ENCODE results near the gene DDX5. TPM values are rescaled to one million over a fixed set of nuclear protein-coding genes. Genes with fewer than 3 reads are reported as not detected.

The DDX5 gene
- total RNA-seq, 3 donors from 2014 or later, result 464 to 736 (median 551) TPM

DNA sequence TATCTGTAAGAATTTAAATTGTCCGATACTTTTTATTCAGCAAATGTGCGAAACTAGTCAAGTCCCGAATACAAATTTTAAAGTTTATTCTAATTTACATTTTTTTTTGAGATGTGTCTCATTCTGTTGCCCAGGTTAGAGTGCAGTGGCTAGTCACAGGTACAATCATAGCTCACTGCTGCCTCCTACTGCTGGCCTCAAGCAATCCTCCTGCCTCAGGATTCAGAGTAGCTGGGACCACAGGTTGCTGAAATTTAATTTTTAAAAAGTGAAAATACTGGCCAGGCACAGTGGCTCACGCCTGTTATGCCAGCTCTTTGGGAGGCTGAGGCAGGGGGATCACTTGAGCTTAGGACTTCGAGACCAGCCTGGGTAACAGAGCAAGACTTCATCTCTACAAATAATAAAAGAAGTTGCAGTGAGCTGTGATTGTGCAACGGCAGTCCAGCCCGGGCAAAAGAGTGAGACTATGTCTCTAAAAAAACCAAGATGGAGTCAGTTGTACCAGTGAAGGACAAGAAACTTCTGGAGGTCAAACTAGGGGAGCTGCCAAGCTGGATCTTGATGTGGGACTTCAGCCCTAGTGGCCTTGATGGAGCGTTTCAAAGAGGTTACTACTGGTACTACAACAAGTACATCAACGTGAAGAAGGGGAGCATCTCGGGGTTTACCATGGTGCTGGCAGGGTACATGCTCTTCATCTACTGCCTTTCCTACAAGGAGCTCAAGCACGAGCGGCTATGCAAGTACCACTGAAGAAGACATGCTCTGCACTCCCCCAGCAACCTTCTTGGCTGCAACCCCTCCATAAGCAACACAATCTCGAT, 14.8 kb downstream of the DDX5 start:
- ATAC-seq (peak; percentile 78), DNase-seq (peak in 2 of 3 donors; percentile 42 to 52)

DNA sequence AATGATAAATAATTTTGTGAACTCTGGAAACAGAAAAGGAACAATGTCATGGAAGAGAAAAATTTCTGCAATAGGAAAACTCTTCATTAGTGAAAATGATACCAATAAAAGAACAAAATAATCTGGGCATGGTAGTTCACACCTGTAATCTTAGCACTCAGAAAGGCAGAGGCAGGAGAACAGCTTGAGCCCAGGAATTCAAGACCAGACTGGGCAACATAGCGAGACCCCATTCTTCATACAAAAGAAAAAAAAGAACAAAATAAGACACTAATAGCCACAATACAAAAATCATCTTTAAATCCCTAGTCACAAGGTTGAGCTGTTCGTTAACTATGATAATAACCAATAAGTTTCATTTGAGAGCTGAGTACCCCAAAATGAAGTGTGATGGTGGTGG, 17.8 kb downstream of the DDX5 start:
- H3K4me1 ChIP-seq (ENCODE audit: low read depth), result no peaks in the 10 kb centered on the region
- H3K9me3 ChIP-seq, result no peaks in the 10 kb centered on the region
- intact Hi-C loops (cut with DNase I, micrococcal nuclease), result no loop called here
- H3K4me3 ChIP-seq, result no peak overlapping the region
- H3K36me3 ChIP-seq (ENCODE audit: low read depth), result no peaks in the 10 kb centered on the region
- ATAC-seq, result no peak
- TF ChIP-seq, protein P1, sequence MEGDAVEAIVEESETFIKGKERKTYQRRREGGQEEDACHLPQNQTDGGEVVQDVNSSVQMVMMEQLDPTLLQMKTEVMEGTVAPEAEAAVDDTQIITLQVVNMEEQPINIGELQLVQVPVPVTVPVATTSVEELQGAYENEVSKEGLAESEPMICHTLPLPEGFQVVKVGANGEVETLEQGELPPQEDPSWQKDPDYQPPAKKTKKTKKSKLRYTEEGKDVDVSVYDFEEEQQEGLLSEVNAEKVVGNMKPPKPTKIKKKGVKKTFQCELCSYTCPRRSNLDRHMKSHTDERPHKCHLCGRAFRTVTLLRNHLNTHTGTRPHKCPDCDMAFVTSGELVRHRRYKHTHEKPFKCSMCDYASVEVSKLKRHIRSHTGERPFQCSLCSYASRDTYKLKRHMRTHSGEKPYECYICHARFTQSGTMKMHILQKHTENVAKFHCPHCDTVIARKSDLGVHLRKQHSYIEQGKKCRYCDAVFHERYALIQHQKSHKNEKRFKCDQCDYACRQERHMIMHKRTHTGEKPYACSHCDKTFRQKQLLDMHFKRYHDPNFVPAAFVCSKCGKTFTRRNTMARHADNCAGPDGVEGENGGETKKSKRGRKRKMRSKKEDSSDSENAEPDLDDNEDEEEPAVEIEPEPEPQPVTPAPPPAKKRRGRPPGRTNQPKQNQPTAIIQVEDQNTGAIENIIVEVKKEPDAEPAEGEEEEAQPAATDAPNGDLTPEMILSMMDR (IDR thresholded peaks at IDR 0.05), result no peak
- no peak for DNase-seq

More for the DNA sequence above, 14.8 kb downstream of the DDX5 start:
- Histone ChIP-seq H3K36me3 (ENCODE audit: low read depth) (no peaks in the 10 kb centered on the region), H3K4me1 (ENCODE audit: low read depth) (peaks cover 18% of the 10 kb centered on the region), H3K4me3 (no peak overlapping the region), H3K9me3 (no peaks in the 10 kb centered on the region)
- intact Hi-C loops (cut with DNase I, micrococcal nuclease), result loop anchor here in 1 of 2 donors (5.0 kb wide), 1 partner anchor 69 kb away; no protein-coding TSS in a partner anchor
- TF ChIP-seq, protein P1 (IDR thresholded peaks at IDR 0.05), result peak; percentile 45

DNA sequence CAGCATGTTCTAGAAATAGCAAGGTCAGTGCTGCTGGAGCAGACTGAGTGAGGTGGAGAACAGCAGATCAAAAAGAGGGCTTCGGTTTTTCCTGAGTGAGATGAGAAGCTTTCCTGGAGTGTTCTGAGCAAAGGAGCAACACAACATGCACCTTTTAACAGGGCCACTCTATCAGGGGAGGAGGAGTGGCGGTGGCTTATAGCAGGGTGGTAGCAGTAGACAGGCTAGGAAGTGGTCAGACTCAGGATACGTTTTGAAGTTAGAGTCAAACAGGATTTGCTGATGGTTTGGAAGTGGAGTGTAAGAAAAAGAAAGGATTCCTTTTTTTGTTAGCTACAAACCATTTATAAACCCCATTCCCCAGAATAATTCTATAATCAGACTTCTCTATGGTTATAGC, 21.7 kb downstream of the DDX5 start:
- ATAC-seq (no peak), DNase-seq (no peak)
- Histone ChIP-seq H3K4me3 (no peak overlapping the region), H3K4me1 (ENCODE audit: low read depth) (no peaks in the 10 kb centered on the region), H3K9me3 (no peaks in the 10 kb centered on the region), H3K36me3 (ENCODE audit: low read depth) (no peaks in the 10 kb centered on the region)
- TF ChIP-seq, protein P1 (IDR thresholded peaks at IDR 0.05), result no peak
- intact Hi-C loops (cut with DNase I, micrococcal nuclease), result no loop called here

DNA sequence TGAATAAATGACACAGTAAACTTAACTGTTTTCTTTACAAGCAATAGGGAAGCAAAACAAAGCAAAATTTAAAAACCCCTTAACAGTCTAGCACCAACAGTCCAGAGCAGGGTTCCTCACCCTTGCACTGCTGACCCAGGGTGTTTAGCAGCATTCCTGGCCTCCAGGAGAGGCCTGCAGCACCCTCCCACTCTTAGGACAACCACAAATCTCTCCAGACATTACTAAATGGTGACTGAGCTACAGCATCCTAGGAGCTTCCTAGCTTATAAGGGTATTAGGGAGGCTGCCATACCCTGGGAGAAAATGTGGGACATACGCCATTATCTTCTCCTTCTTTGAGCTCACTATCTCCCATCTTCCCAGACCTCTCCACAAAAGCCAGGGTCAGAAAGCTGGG, 25.1 kb downstream of the DDX5 start:
- ATAC-seq (no peak), DNase-seq (no peak)
- TF ChIP-seq, protein P1 (IDR thresholded peaks at IDR 0.05), result no peak
- intact Hi-C loops (cut with DNase I, micrococcal nuclease), result no loop called here
- Histone ChIP-seq H3K36me3 (ENCODE audit: low read depth) (no peaks in the 10 kb centered on the region), H3K4me3 (no peak overlapping the region), H3K4me1 (ENCODE audit: low read depth) (no peaks in the 10 kb centered on the region), H3K9me3 (no peaks in the 10 kb centered on the region)

DNA sequence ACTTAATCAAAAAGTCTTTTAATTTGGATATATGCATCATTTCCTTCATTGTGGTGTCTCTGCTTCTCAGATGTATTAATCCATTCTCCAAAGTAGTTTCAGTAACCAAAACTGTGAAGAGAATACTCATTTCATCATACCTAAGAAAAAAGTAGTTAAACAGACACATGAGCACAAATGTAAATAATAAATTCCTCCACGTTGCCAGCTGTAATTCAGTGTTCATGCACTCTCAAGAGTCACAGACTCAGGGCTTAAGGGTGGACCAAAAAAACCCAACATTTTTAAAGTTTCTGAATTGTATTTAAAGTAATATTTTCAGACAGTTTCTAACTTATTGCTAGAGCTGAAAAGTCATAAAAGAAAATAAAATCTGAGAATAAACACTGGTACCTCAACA, 28.2 kb downstream of the DDX5 start:
- intact Hi-C loops (cut with DNase I, micrococcal nuclease), result no loop called here
- H3K4me1 ChIP-seq (ENCODE audit: low read depth), result no peaks in the 10 kb centered on the region
- H3K36me3 ChIP-seq (ENCODE audit: low read depth), result no peaks in the 10 kb centered on the region
- DNase-seq, result no peak
- no peak overlapping the region for H3K4me3 ChIP-seq
- no peaks in the 10 kb centered on the region for H3K9me3 ChIP-seq
- no peak for ATAC-seq
- TF ChIP-seq, protein P1 (IDR thresholded peaks at IDR 0.05), result no peak

Data from mucosa of descending colon (tissue), 3 donors.